ENCODE results near the gene TTC4.

The TTC4 gene

DNA sequence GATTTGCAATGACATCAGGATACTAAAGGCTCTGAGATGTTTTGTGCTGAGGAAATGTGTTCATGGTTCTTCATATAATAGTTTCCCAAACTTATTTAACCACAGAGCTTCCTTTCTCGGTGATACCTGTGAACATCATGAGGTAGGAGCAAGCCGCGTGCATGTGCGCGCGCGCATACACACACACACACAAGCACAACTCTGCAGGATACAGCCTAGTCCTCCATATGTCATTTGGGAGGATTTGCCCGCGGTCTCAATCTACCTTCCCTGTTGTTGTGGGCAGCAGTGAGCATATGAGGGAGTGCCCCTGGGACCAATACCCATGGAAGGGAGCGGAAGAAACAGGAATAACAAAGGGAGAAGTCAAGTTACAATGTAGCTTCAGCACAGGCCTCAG, 12.2 kb upstream of the TTC4 start:
- in situ Hi-C loops (cut with HindIII; ENCODE audit: low sequenced_read_pairs): no loop called here

GRCh38 chr1:54705153-54705552, 10.5 kb upstream of the TTC4 start:
- in situ Hi-C loops (cut with HindIII; ENCODE audit: low sequenced_read_pairs): no loop called here

DNA sequence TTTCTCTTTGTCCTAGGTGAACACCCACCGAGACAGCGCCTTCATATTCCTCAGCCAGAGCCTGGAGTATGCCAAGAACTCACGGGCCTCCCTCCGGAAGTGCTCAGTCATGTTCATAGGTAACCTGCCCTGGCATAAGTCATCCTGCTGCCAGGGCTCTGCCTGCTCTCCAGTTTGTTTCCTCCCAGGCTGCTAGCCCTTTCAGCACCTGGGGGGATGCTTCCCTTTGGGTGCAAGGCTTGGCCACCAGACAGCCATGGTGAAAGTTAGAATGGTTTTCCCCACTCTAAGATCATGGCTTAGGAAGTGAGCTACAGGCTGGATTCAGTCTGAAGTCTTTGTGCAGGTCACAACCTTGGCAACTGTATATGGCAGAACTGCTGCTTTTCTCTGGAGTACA, 9.2 kb upstream of the TTC4 start:
- in situ Hi-C loops (cut with HindIII; ENCODE audit: low sequenced_read_pairs): no loop called here

- in situ Hi-C loops (cut with HindIII; ENCODE audit: low sequenced_read_pairs): no loop called here
Observed at GRCh38 chr1:54708385-54708784, 7.3 kb upstream of the TTC4 start.

DNA sequence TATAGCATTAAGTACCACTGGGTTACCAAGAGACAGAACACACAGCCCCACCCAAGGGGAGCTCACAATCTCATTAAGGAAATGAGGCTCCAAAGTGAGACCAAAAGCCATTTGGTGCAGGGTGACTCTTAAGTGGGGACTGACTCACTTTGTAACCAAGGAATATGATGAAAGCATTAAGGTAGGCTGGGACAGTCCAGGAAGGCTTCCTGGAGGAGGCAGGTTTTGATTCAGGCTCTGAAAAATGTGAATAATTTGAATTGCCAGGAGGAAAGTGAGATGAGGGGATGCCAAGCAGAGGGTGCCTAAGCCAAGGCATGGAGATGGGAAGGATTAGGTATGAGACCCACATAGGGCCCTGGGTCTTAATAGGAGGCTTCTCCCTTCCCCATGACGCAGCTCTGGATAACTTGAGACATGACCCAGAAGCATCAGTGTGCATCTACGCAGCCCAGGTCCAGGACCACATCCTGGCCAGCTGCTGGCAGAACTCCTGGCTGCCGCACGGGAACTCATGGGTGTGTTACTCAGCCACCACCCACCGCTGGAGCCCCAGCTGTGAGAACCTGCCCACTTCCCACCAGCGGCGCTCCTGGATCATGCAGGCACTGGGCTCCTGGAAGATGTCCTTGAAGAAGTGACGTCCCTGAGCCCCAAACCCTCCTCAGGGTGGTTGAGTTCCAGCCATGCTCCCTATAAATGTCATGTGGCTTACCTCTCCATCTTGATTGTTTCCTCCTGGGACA, 5.9 kb upstream of the TTC4 start:
- in situ Hi-C loops (cut with HindIII; ENCODE audit: low sequenced_read_pairs): no loop called here

DNA sequence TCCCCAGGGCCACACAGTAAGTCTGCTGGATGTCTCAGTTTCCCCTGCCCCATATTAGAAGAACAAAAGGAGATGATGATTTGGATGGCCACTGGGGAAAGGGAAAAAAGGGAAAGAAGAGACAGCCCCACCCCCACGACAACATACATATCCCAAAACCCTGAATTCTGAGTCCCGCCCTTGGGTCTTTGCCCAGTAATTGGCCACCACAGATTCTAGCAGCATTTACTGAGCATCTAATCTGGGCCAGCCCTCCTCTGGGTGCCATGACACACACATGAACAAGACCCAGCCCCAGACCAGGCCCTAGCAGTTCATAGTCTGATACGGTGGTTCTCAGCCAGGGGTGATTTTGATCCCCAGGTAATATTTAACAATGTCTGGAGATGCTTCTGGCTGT, 5.2 kb upstream of the TTC4 start:
- in situ Hi-C loops (cut with HindIII; ENCODE audit: low sequenced_read_pairs): no loop called here

DNA sequence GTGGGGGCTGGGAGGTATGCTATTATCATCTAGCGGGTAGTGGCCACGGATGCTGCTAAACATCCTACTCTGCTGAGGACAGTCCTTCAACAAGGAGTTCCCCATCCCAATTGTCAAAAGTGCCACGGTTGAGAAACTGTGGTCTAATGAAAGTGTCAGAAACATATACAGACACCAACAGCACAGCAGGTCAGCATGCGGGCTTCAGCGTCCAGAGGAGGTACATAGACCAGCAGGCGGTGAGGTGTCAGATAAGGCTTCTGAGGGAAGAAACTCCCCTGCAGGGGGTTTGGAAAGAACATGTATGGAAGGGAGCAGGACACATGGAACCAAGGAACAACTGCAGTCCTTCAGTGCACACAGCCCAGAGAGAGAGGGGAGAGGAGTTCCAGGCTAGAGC, 4.8 kb upstream of the TTC4 start:
- in situ Hi-C loops (cut with HindIII; ENCODE audit: low sequenced_read_pairs): no loop called here

GRCh38 chr1:54711536-54711935, 4.1 kb upstream of the TTC4 start:
- in situ Hi-C loops (cut with HindIII; ENCODE audit: low sequenced_read_pairs): no loop called here

- in situ Hi-C loops (cut with HindIII; ENCODE audit: low sequenced_read_pairs): no loop called here
Observed at GRCh38 chr1:54714881-54715492, 674 bp upstream of the TTC4 start.

DNA sequence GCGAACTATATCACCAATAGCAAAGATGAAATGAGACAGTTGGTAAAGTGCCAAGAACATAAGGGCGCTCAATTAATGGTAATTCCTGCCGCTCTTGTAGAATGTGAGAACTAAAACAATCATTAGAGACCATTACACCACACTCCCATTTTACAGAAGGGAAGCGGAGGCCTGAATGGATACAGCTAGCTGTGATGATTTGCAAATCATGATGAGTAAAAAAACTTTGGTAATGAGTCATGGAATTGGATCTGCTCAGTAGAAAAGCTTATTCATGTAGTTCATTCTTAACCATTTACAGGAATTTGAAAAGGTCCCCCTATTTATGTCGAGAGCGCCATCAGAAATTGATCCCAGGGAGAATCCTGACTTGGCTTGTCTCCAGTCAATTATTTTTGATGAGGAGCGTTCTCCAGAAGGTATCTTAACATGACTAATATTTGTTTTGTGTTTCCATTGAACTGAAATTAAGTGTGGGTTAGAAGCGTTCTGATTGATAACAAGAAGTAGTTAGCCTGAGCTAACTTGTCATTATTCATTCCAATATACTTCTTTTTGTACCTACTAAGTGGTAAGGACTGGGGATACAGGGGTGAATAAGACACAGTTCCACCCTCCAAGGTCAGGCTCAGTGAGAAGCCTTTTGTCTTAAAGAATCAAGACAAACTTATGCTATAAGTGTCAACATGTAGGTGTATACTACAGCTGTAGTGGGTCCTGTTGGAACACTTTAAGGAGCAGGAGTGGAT, 812 bp downstream of the TTC4 start:
- in situ Hi-C loops (cut with HindIII; ENCODE audit: low sequenced_read_pairs): no loop called here

GRCh38 chr1:54721719-54722118, 6.1 kb downstream of the TTC4 start:
- in situ Hi-C loops (cut with HindIII; ENCODE audit: low sequenced_read_pairs): loop anchor here (5.0 kb wide), 1 partner anchor 36 kb away; no protein-coding TSS in a partner anchor

DNA sequence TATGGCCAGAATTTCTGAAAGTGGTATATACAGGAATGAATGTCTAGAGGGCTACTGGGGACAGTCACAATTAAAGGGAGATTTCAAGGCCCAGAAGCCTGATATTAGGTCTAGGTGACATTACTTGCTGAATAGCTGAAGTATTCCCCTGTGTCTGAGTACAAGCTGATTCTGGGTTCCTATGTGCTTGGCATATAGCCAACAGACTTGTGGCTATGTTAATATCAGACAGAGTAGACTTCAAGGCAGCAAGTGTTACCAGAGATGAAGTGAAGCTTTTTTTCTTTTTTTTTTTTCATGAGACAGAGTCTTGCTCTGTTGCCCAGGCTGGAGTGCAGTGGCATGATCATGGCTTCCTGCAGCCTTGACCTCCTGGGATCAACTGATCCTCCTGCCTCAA, 8.3 kb downstream of the TTC4 start:
- in situ Hi-C loops (cut with HindIII; ENCODE audit: low sequenced_read_pairs): loop anchor here (5.0 kb wide), 1 partner anchor 33 kb away; no protein-coding TSS in a partner anchor

GRCh38 chr1:54724771-54725170, 9.1 kb downstream of the TTC4 start:
- in situ Hi-C loops (cut with HindIII; ENCODE audit: low sequenced_read_pairs): loop anchor here (5.0 kb wide), 1 partner anchor 33 kb away; no protein-coding TSS in a partner anchor

- in situ Hi-C loops (cut with HindIII; ENCODE audit: low sequenced_read_pairs): no loop called here
Observed at GRCh38 chr1:54728027-54728426, 12.4 kb downstream of the TTC4 start.

GRCh38 chr1:54736685-54737084, 21.0 kb downstream of the TTC4 start:
- in situ Hi-C loops (cut with HindIII; ENCODE audit: low sequenced_read_pairs): no loop called here

- in situ Hi-C loops (cut with HindIII; ENCODE audit: low sequenced_read_pairs): no loop called here
Observed at GRCh38 chr1:54738244-54738643, 22.6 kb downstream of the TTC4 start.

DNA sequence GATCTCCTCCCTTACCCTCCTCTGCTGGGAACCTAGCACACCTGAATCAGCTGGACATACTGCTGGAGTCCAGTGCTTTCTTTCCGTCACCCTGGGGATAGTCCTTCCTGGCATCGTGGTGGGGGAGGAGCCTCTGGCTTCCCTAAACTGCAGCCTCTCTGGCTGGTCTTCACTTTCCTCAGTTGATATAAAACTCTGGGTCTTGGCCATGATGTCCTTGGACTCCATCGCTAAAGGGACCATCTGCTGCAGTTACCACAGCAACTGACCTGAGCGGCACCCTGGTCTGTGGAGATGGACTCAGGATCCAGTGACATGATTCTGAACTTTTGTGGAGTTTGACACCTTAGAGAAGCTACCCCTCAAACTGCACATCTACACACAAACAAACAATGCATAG, 25.9 kb downstream of the TTC4 start:
- in situ Hi-C loops (cut with HindIII; ENCODE audit: low sequenced_read_pairs): no loop called here

GRCh38 chr1:54742282-54742681, 26.6 kb downstream of the TTC4 start:
- in situ Hi-C loops (cut with HindIII; ENCODE audit: low sequenced_read_pairs): no loop called here

DNA sequence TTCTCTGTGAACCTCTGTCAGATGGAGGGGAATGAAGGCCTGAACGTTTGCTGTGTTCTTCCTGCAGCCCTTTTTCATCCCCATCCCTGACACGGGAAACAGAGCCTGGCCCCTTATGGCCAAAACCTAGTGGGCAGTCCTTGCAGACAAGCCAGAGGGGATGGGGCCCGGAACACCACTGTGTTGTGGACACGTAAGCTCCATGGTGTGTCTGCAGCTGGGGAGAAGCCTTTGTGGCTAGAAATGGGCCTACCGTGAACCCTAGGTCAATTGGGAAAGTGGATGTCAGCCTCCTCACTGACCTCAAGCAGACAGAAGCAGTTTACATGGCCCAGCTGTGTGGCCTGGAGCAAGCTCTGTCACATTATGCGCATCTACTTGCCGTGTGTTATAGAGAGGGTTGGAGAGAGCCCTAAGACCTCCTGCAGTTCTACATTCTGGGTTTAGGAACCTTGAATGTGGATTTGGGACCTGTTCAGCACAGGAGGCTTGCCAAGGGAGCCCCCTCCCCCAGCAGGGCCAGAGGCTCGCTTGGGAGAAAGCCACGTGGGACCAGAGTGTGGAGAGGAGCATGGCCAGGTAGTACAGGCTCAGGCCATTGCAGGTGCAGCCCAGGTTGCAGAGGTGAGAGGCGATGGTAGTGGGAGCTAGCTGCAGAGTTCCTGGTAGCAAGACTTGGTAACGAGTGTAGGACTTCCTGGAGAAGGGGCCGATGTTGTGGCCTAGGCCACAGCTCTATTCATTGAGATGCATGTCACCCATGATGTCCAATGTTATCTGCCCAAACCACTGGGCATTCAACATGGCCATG, 28.0 kb downstream of the TTC4 start:
- in situ Hi-C loops (cut with HindIII; ENCODE audit: low sequenced_read_pairs): no loop called here

DNA sequence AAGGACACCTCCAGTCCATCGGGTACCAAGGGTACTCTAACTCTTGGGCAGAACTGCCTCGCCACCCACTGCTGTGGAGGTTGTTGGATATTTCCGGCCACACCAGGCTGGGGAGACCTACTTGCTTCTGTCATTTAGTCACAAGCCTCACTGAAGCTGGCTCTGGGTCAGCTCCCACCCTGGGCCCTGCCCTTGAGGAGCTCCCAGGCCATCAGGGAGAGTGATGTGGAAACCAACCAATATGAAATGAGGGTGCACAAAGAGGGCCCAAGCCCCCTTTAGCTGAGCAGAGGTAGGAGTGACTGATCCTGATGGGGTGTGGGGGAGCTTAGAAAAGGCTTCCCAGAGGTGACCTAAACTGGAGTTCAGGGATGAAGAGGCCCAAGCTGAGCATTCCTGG, 29.0 kb downstream of the TTC4 start:
- in situ Hi-C loops (cut with HindIII; ENCODE audit: low sequenced_read_pairs): no loop called here

- in situ Hi-C loops (cut with HindIII; ENCODE audit: low sequenced_read_pairs): no loop called here
Observed at GRCh38 chr1:54745274-54745673, 29.6 kb downstream of the TTC4 start.
